NCI-H1417 treated with DMSO at 0.1 percent for 48 hours (cell line): Measurements from ENCODE around the gene BSG.
"Not testable (repeated sequence)": the region's sequence is repeated elsewhere in the genome, so short reads cannot be mapped to it uniquely, and the experiment has no call there.

Experiments used
- DNase-seq: peaks from one replicate; lab custom pipeline; 2025; lab: John Stamatoyannopoulos, UW

The BSG gene

GRCh38 chr19:604355-604754, 32.0 kb downstream of the BSG start:
- no peak for DNase-seq

- DNase-seq = not testable (repeated sequence)
Measured at GRCh38 chr19:605061-605971, 32.9 kb downstream of the BSG start.

GRCh38 chr19:607301-608154, 35.1 kb downstream of the BSG start:
- no peak for DNase-seq

- DNase-seq = no peak
Measured at GRCh38 chr19:608155-609003, 36.0 kb downstream of the BSG start.

- no peak for DNase-seq
Measured at GRCh38 chr19:609004-609346, 36.6 kb downstream of the BSG start.

GRCh38 chr19:610071-610800, 37.8 kb downstream of the BSG start:
- DNase-seq = no peak

- DNase-seq = no peak
Measured at GRCh38 chr19:610801-611480, 38.5 kb downstream of the BSG start.

- no peak for DNase-seq
Measured at GRCh38 chr19:611481-611868, 39.1 kb downstream of the BSG start.

GRCh38 chr19:612941-613340, 40.5 kb downstream of the BSG start:
- DNase-seq = no peak

GRCh38 chr19:613732-614567, 41.6 kb downstream of the BSG start:
- DNase-seq = no peak

GRCh38 chr19:615619-616018, 43.2 kb downstream of the BSG start:
- DNase-seq = no peak

GRCh38 chr19:616062-616700, 43.8 kb downstream of the BSG start:
- no peak for DNase-seq

GRCh38 chr19:616747-617526, 44.5 kb downstream of the BSG start:
- no peak for DNase-seq

- DNase-seq = no peak
Measured at GRCh38 chr19:617551-618246, 45.3 kb downstream of the BSG start.

GRCh38 chr19:618247-618619, 45.8 kb downstream of the BSG start:
- DNase-seq = no peak

GRCh38 chr19:618674-619285, 46.4 kb downstream of the BSG start:
- DNase-seq = no peak

GRCh38 chr19:619286-620002, 47.0 kb downstream of the BSG start:
- DNase-seq = no peak
